Activated T-cell treated with anti-CD3 and anti-CD28 coated beads for 24 hours (primary cell): ENCODE results near the gene OLAH.
A peak's percentile ranks its signal among the peaks of the same experiment; 100 is the strongest.

Source experiments
- DNase-seq: peaks from one replicate; pipeline ENCODE4 v3.0.0-alpha.2; 2020; ENCODE audit warnings: low read depth

Gene OLAH

GRCh38 chr10:15069230-15069629 is 25.5 kb downstream of the OLAH start:
- no peak for DNase-seq

- DNase-seq, result no peak
These were observed 28.6 kb downstream of the OLAH start for GRCh38 chr10:15072358-15072757.

GRCh38 chr10:15075421-15075820 is 31.7 kb downstream of the OLAH start:
- no peak for DNase-seq

DNA sequence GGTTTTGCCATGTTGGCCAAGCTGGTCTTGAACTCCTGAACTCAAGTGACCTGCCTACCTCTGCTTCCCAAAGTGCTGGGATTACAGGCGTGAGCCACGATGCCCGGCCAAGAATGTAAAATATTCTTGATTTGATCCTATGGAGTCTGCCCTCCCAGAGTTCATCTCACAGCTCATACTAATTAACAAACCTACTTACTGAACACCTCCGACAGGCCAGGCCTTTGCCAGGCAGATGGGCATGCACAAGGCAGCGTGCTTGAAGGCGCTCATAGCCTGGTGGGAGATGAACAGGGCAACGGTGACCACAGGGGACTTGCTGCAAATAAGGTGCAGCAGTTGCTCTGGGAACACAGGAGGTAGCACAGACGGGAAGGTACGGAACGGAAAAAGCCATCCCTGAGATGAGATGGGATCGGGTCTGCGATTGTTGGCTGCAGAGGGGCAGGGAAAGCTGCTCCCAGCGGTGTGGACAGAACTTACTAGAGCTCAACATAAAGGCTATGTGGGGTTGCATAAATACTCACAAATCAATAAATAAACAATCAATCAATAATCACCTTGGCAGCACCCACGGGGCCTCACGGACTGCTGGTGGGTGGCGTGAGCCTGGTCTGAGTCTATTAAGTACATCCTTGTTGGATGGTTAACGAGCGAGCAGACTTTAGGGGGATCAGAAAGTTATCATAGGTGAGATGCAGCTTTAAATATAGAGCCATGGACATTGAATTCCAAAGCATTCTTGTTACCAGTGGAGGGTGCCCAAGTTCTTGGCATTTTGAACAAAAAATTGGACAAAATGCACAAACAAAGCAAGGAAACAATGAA is 40.1 kb downstream of the OLAH start:
- no peak for DNase-seq

GRCh38 chr10:15084502-15084922 is 40.8 kb downstream of the OLAH start:
- DNase-seq, result no peak

- peak; percentile 73 for DNase-seq
These were observed 44.9 kb downstream of the OLAH start, which contains the start of gene ACBD7 for GRCh38 chr10:15088428-15089261. TSS of gene ACBD7 (minus strand) at chr10:15088776. CDS start at chr10:15088728, 48 bp downstream.

DNA sequence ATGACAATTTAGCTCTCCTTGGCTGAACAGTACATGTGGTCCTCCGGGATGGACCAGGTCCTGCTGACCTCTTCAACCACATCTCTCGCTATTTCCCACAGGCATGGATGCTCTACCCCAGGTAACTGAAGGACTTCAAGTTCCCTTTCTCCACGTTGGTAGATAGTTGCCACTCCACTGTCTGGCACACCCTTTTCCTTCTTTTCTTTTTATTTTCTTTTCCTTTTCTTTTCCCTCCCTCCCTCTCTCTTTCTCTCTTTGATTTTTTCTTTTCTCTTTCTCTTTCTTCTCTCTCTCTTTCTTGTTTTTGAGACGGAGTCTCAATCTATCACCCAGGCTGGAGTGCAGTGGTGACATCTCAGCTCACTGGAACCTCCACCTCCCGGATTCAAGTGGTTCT is 47.7 kb downstream of the OLAH start:
- DNase-seq, result no peak

GRCh38 chr10:15092855-15093408 is 49.2 kb downstream of the OLAH start:
- DNase-seq, result no peak

- no peak for DNase-seq
These were observed 52.9 kb downstream of the OLAH start for GRCh38 chr10:15096661-15097010.

DNA sequence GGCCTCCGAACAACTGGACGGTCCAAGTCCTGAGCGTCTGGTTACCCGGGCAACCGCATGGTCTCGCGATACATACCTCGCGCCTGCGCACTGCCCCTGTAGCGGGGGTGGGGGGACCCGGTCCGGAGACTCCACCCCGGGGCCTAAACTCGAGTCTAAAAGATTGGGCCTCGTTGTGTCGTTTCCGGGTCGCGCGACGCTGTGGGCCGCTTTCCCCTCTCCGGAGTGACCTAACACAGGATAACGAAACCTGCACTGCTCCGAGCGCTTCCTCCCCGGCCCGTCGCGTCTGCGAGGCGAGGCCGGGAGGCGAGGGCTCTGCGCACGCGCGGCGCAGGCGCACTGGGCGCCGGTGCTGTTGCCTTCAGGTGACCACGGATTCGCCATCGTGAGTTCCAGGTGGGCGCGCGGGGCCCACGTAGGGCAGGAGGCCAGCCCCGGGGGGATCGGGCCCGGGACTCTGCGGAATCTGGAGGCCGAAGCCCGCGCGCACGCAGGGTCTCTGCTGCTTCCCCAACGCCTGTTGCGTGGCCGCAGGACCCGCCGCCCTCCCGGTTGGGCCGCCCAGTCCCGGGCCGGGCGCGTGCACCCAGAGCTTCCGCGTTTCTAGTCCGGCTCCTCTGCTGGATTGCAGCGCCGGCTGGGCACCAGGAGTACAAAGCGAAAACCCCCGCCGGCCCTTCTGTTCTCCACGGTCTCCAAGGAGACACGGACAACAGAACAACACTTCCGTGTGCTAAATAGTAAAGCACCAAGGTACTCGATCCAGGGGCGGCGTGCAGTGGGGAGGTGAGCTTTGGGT is 53.5 kb downstream of the OLAH start, which contains the start of gene RPP38:
RPP38 (plus strand) TSS at position 345 of the 802 bp plus-strand sequence. CDS start 5,960 bp downstream, outside the sequence.
- peak; percentile 95 for DNase-seq

GRCh38 chr10:15099886-15100285 is 56.1 kb downstream of the OLAH start:
- no peak for DNase-seq

GRCh38 chr10:15103513-15103912 is 59.8 kb downstream of the OLAH start:
- DNase-seq, result no peak

DNA sequence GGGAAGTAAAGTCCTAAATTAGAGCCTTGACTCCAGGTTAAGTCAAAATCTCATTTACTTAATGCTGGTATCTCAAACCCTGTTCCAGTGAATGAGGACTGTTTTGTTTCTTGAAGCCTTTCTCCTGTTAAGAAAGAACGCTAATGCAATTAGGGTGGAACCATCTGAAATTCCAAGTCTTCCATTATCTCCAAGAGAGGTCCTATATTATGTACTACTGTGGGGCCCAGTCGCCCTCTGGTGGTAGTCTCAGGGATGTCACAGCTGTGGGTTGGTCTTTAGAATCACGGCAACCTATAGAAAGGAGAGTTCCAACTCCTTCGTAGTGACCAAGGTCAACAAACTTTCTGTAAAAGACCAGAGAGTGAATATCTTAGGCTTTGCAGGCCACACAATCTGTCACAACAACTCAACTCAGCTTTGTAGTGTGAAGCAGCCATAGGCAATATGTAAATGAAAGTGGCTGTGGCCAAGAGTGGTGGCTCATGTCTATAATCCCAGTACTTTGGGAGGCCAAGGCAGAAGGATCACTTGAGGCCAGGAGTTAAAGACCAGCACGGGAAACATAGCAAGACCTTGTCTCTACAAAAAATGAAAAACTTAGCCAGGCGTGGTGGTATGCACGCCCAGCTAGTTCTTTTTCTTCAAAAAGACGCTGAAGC is 62.7 kb downstream of the OLAH start:
- DNase-seq, result peak; percentile 60

DNA sequence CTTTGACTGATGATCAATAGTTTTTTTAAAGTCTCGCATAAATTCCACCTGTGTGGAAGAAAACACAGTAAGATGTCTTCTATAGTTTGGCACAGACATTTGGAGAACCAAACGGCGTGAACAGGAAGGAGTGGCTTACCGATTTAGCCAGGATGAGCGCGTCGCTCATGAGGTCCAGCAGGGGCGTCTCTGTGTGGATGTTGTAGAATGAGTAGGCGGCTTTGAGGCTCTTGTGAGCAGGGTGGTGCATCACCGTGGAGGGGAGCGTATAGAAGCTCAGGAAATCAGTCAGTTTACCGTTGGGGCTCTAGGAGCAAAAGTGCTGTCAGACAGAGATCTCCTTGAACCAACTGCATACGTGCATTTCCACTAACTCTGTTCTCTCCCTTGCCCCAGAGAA is 68.9 kb downstream of the OLAH start:
- no peak for DNase-seq

DNA sequence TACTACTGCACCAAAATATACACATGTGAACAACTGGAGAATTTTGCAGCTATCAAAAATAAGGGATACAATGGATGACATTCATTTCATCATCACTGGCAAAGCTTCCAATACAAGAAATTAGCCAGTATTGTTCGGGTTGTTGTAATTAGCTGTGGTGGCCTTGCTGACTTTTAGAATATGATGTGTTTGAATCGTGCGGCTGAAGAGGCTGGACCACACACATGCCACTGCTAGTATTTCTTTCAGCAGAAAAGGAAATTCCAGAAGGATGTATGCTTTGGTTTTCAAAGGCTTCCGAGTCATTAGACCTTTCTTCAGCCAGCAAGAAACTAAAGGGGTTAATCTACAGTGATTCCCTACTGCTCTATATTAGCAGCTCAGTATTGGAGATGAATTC is 70.0 kb downstream of the OLAH start:
- DNase-seq, result no peak

GRCh38 chr10:15116225-15116624 is 72.5 kb downstream of the OLAH start:
- DNase-seq, result no peak

DNA sequence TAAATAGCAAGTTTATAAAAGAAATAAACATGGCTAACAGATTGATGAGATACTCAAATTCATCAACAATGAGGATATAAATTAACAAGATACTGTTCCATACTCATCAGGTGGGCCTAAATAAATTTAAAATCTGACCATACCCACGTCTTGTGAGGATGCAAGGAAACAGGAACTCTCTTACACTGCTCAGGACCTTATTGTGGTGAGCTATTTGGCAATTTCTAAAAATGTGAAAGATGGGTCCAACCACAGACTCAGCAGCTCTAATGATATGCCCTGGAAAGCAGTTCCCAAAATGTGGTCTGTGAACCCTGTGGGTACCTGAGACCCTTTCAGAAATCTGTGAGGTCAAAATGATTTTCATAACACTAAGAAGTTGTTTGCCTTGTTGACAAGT is 74.9 kb downstream of the OLAH start:
- DNase-seq, result no peak

DNA sequence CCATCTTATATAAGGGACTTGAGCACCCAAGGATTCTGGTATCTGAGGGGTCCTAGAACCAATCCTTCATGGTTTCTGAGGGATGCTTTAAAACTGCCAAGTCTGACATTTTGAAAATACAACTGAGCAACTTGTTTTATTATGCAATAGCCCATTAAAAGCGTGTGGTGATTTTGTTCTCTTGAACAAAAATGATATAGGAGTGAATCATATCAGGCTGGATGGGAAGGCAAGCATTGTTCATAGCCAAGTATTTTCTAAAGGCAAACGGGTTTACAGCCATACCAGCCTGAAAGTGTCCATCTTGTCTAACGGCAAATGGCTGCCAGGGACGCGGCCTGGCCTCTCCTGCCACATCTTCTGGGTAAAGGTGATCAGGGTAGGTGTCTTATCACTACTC is 76.8 kb downstream of the OLAH start:
- no peak for DNase-seq

- no peak for DNase-seq
These were observed 78.0 kb downstream of the OLAH start for GRCh38 chr10:15121707-15122106.

GRCh38 chr10:15122477-15123030 is 78.8 kb downstream of the OLAH start:
- no peak for DNase-seq
